Vagina (tissue), 2 donors: ENCODE results near the gene CEP152. TPM values are rescaled to one million over a fixed set of nuclear protein-coding genes. Genes with fewer than 3 reads are reported as not detected.

ENCODE experiments used
- DNase-seq, 2 donors: peaks; one replicate each; pipeline ENCODE4 v3.0.0-alpha.2; 2017; ENCODE audit errors: extremely low spot score in 2 of 2
- H3K27ac ChIP-seq: fragments of 200-600 bp; sonication (generic); one replicate; pipeline ENCODE4 v1.5.1; 2019
- H3K27me3 ChIP-seq: fragments of 200-600 bp; sonication (generic); one replicate; pipeline ENCODE4 v1.5.1; 2019
- H3K36me3 ChIP-seq, 2 donors: fragments of 200-600 bp; sonication (generic); one replicate each; pipeline ENCODE4 v1.5.1; 2017 to 2019
- H3K4me1 ChIP-seq: fragments of 200-600 bp; sonication (generic); one replicate; pipeline ENCODE4 v1.5.1; 2019
- H3K4me3 ChIP-seq, 2 donors: fragments of 200-600 bp; sonication (generic); 1 replicate in 1 of 2; 2 replicates in 1 of 2; pipeline ENCODE4 v1.5.1; 2016 to 2019
- H3K9me3 ChIP-seq: fragments of 200-600 bp; sonication (generic); one replicate; pipeline ENCODE4 v1.5.1; 2019
- CTCF ChIP-seq, 3 experiments: fragments of 450-650 bp in 2 of 3; fragments of 200-600 bp in 1 of 3; sonication (generic) in 1 of 3; IDR thresholded peaks; one replicate each; pipeline ENCODE4 v1.5.1; 2017 to 2019; ENCODE audit warnings: antibody characterized with exemption in 3 of 3, mild to moderate bottlenecking in 2 of 3, moderate library complexity in 2 of 3
- POLR2A ChIP-seq, 2 donors: fragments of 450-650 bp; IDR thresholded peaks; one replicate each; pipeline ENCODE4 v1.6.1; 2017; ENCODE audit warnings: antibody characterized with exemption in 2 of 2, mild to moderate bottlenecking in 2 of 2, moderate library complexity in 2 of 2
- POLR2AphosphoS5 ChIP-seq, 2 donors: sonication (generic); formaldehyde crosslinking; IDR thresholded peaks; one replicate each; pipeline ENCODE4 v1.9.0; 2017; ENCODE audit warnings: antibody characterized with exemption in 2 of 2, mild to moderate bottlenecking in 2 of 2, low read depth in 1 of 2; ENCODE audit not compliant: insufficient read depth in 1 of 2
- intact Hi-C: fragments of 100-400 bp; cut with DNase I; formaldehyde crosslinking; loops from one replicate; pipeline ENCODE4 v1.15.1; 2023
- total RNA-seq: library from RNA; depleted of rRNA; stranded (reverse); fragments of >200 nt; gene quantifications from one replicate; pipeline ENCODE4 v1.2.3, GENCODE V29; 2016

The CEP152 gene
- total RNA-seq, 1 donor from 2014 or later: 4.4 TPM

GRCh38 chr15:48705381-48705780 is 105.5 kb downstream of the CEP152 start:
- no peaks in the 10 kb centered on the region for H3K27me3 ChIP-seq
- H3K36me3 ChIP-seq: no peaks in the 10 kb centered on the region
- TF ChIP-seq POLR2A (IDR thresholded peaks at IDR 0.05) (no peak), POLR2AphosphoS5 (IDR thresholded peaks at IDR 0.05; ENCODE audit: insufficient read depth in 1 of 2, low read depth in 1 of 2) (no peak), CTCF (IDR thresholded peaks at IDR 0.05) (no peak)
- no peaks in the 10 kb centered on the region for H3K9me3 ChIP-seq
- intact Hi-C loops: no loop called here
- no peak for DNase-seq
- no peaks in the 10 kb centered on the region for H3K4me1 ChIP-seq
- no peak overlapping the region for H3K4me3 ChIP-seq
- no peak overlapping the region for H3K27ac ChIP-seq

GRCh38 chr15:48703544-48703943 is 107.3 kb downstream of the CEP152 start:
- no peaks in the 10 kb centered on the region for H3K9me3 ChIP-seq
- intact Hi-C loops: no loop called here

DNA sequence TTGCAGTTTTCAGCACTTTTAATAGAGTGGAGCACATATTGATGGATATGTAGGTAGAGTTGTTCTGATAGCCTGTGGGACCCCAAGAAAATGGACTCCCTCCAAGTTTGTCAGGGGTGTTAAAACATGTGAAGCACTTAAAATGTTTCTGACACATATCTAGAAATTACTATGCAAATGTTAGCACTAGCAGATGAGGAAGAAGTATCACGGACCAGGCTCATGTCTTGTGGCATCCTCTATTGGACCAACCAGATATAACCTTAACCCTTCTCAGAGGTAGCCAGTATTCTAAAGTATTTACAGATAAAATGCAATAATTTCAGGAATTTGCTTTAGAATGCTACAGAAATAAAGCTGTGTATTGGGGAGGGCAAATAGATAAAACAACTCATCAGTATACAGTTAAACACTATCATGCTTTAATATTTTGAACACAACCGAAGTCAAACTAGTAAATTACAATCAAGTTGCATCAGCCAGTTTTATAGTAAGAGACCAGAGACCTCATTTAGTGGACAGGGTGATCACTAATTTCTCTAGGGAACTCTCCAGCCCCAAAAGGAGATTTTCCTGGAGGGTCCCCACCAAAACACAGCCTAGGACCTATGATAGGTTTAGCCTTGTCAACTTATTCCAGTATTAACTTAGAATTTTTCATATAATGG is 108.2 kb downstream of the CEP152 start:
- no peak for DNase-seq
- intact Hi-C loops: no loop called here
- Histone ChIP-seq H3K9me3 (no peaks in the 10 kb centered on the region), H3K4me1 (no peaks in the 10 kb centered on the region), H3K36me3 (no peaks in the 10 kb centered on the region), H3K4me3 (no peak overlapping the region), H3K27me3 (no peaks in the 10 kb centered on the region), H3K27ac (no peak overlapping the region)
- TF ChIP-seq CTCF (IDR thresholded peaks at IDR 0.05) (no peak), POLR2AphosphoS5 (IDR thresholded peaks at IDR 0.05; ENCODE audit: insufficient read depth in 1 of 2, low read depth in 1 of 2) (no peak), POLR2A (IDR thresholded peaks at IDR 0.05) (no peak)

More at GRCh38 chr15:48703544-48703943, 107.3 kb downstream of the CEP152 start:
- H3K27ac ChIP-seq: no peak overlapping the region
- no peaks in the 10 kb centered on the region for H3K27me3 ChIP-seq
- no peak for DNase-seq
- no peak overlapping the region for H3K4me3 ChIP-seq
- no peaks in the 10 kb centered on the region for H3K4me1 ChIP-seq
- H3K36me3 ChIP-seq: no peaks in the 10 kb centered on the region
- no peak for TF ChIP-seq POLR2A (IDR thresholded peaks at IDR 0.05)
- no peak for TF ChIP-seq POLR2AphosphoS5 (IDR thresholded peaks at IDR 0.05; ENCODE audit: insufficient read depth in 1 of 2, low read depth in 1 of 2)
- TF ChIP-seq CTCF (IDR thresholded peaks at IDR 0.05): no peak

DNA sequence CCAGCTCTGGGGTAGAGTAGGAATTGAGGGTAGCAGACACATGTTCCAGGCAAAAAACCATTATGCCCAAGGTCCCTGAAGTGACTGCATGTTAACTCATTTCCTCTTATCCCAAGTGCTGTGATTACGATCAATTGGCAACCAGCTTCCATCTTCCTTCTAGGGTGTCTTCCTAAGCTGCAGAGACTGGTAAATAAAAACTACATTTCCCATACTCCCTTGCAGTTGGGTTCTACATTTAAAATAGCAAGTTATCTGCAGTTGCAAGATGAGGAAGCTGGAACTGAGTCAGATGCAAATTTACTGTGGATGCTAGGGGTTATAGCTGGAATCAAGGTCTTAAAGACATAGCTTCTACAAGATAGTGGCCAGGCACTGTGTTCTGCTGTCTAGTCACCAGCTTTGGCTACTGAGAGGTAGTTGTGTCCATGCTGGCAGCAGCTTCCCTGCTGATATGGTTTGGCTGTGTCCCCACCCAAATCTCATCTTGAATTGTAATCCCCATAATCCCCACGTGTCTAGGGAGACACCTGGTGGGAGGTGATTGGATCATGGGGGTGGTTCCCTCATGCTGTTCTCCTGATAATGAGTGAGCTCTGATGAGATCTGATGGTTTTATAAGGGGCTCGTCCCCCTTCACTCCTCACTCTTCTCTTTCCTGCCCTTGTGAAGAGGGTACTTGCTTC is 114.1 kb downstream of the CEP152 start:
- H3K27me3 ChIP-seq: no peaks in the 10 kb centered on the region
- DNase-seq: no peak
- H3K27ac ChIP-seq: no peak overlapping the region
- TF ChIP-seq CTCF (IDR thresholded peaks at IDR 0.05) (no peak), POLR2A (IDR thresholded peaks at IDR 0.05) (no peak), POLR2AphosphoS5 (IDR thresholded peaks at IDR 0.05; ENCODE audit: insufficient read depth in 1 of 2, low read depth in 1 of 2) (no peak)
- H3K36me3 ChIP-seq: no peaks in the 10 kb centered on the region
- intact Hi-C loops: no loop called here
- H3K4me1 ChIP-seq: no peaks in the 10 kb centered on the region
- H3K9me3 ChIP-seq: no peaks in the 10 kb centered on the region
- no peak overlapping the region for H3K4me3 ChIP-seq
